HepG2 (cell line): Measurements from ENCODE around the gene CMPK1.

Experiments used
- EZH2 ChIP-seq: conservative IDR thresholded peaks from 2 replicates; pipeline ENCODE4 v1.6.1; 2012; ENCODE audit warnings: mild to moderate bottlenecking, low read depth, low read length, moderate library complexity
- NR3C1 ChIP-seq: sonication (generic); formaldehyde crosslinking; IDR thresholded peaks from 2 replicates; pipeline ENCODE4 v1.4.0; 2020; ENCODE audit warnings: missing genetic modification reagents

GRCh38 chr1:47415728-47416318, 82.2 kb downstream of the CMPK1 start, which contains the start of gene FOXE3:
- TF ChIP-seq EZH2 (no peak), NR3C1 (no peak)
